Stimulated activated CD4-positive, alpha-beta T cell treated with anti-CD3 and anti-CD28 coated beads, TNF-alpha, amount 100 ng/mL, for 48 hours (primary cell): Measurements from ENCODE around the gene NFKBIB.

Experiments
- DNase-seq, 3 donors: peaks; one replicate each; pipeline ENCODE4 v3.0.0-alpha.2; 2020; ENCODE audit warnings: low read depth in 3 of 3

The NFKBIB gene

DNA sequence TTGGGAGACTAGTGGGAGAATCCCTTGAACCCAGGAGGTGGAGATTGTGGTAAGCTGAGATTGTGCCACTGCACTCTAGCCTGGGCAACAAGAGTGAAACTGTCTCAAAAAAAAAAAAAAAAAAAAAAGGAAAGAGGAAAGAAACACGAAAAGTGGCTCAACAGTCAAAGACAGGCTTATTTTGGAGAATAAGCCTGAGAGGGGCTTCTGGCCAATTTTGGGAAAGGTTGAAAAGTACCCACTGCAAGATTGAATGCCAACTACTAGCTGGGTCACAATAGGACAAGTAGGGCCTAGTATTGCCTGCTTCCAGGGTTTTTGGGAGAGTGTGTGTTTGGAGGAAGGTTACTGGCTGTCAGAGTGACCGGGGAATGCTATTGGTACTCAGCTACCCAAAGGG lies 58.5 kb downstream of the NFKBIB start:
- no peak for DNase-seq
